ENCODE measurements around the gene TTC28.
A peak's percentile ranks its signal among the peaks of the same experiment; 100 is the strongest.
"Not testable (repeated sequence)": the region's sequence is repeated elsewhere in the genome, so short reads cannot be mapped to it uniquely, and the experiment has no call there.

The TTC28 gene

GRCh38 chr22:28679611-28680287, at the start of gene TTC28:
Gene TTC28 (minus strand): TSS chr22:28679840. CDS start chr22:28679723, 117 bp downstream.
- peak; percentile 45 for DNase-seq (ENCODE audit: low read depth)

DNA sequence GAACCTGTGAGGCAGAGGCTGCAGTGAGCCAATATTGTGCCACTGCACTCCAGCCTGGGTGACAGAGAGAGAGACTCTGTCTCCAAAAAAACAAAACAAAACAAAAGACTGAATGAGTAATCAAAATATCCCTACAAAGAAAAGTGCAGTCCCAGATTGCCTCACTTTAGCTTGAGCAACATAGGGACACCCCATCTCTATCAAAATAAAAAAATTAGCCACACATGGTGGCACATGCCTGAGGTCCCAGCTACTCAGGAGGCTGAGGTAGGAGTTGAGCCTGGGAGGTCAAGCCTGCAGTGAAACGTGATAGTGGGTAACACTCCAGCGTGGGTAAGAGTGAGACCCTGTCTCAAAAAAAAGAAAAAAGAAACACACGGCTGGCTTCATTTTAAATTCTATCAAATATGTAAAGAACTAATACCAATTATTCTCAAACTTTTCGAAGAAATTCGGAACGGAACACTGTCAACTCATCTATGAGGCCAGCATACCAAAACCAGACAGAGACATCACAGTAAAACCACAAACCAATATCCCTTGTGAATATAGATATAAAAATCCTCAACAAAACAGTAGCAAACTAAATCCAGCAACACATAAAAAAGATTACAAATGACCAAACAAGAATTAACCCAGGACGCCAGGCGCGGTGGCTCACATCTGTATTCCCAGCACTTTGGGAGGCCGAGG, 49.1 kb upstream of the TTC28 start:
- peak; percentile 29 for DNase-seq (ENCODE audit: low read depth)

DNA sequence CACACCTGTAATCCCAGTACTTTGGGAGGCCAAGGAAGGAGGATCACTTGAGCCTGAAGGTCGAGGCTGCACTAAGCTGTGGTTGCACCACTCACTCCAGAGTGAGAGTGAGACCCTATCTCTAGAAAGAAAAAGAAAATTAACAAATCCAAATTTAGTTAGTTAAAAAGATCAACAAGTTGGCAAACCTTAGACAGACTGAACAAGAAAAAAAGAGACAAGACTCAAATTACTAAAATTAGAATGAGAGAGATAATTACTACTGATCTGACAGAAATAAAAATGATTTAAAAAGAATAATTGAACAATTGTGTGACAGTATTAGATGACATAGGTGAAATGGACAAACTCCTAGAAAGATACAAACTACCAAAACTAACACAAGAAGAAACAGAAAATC, 48.4 kb upstream of the TTC28 start:
- DNase-seq (ENCODE audit: low read depth) = no peak

DNA sequence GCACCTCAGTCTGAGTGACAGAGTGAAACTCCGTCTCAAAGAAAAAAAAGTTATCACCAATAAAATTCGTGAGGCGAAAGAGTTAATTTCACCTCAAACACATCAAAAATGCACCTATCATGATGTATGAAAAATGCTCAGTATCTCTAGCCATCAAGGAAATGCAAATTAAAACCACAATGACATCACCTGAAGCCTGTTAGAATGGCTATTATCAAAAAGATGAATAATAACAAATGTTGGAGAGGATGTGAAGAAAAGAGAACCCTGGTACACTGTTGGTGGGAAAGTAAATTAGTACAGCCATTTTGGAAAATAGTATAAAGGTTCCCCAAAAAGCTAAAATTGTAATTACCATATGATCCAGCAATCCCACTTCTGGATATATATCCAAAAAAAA, 38.4 kb upstream of the TTC28 start:
- DNase-seq (ENCODE audit: low read depth) = no peak

DNA sequence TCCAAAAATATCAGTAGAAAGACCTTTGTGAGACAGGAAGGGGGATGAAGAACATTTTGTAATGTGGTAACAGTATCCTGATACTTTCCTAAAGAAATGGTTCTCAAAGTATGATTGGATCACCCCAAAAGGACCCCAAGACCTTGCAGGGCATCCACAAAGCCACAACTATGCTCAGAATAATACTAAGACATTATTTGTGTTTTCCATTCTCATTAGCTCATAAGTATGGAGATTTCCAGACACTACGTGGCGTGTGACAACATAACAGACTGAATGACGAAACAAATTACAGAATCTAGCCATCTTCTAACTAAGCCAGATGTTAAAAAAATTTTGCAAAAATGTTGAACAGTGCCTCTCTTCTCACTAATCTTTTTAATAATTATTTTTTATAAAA, 37.0 kb upstream of the TTC28 start:
- peak; percentile 30 for DNase-seq (ENCODE audit: low read depth)

DNA sequence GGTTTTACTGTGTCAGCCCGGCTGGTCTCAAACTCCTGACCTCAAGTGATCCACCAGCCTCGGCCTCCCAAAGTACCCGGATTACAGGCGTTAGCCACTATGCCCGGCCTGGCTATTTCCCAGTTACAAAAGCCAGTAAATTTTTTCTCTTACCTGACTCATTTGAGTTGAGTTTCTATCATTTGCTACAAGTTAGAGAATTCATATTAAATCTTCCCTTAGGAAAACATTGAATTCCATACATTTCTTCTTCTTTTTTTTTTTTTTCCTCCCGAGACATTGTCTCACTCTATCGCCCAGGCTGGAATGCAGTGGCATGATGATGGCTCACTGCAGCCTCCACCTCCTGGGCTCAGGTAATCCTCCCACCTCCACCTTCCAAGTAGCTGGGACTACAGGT, 36.0 kb upstream of the TTC28 start:
- no peak for DNase-seq (ENCODE audit: low read depth)

GRCh38 chr22:28714043-28714628, 34.5 kb upstream of the TTC28 start:
- DNase-seq (ENCODE audit: low read depth) = no peak

DNA sequence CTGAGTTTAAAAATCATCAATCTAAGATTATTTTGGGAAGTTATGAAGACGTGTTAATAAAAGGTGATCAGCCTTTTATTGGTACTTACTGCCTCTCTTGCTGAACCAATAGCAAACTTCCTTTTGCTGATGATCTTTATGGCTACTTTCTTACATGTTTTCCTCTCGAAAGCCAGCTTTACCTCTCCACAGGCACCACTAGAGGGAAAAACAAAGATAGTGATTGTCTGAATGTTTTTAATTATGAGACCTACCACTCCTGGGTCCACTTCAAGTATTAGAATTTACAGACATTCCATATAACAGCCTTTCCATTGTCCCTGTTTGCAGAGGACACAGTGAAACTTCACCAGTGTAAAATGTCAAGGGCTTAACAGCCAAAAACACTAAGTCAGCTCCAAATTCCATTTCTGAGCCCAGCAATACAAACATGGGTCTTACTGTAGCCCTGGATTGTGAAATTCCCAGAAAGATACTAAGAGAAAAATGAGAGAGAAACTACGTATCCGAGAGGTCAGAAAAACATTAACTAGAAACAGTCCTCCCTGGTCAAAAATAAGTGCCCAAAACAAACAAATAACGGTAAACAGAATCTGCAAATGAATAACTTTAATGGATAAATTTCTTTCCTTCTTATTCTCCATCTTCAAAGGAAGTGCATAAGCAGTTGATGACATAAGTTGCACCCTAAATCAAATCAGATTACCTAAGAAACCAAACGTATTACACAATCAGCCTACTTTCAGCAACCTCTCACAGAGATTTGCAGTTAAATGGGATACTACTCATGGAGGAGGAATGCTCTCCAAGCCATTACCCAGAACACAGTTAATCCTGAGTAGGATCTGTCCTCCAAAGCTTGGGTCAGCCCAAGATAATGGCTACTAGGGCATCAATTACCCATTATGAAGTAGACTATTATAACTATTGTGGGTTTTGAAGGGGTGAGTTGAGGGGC, 32.5 kb upstream of the TTC28 start:
- DNase-seq (ENCODE audit: low read depth) = peak; percentile 95

GRCh38 chr22:28711341-28711740, 31.7 kb upstream of the TTC28 start:
- no peak for DNase-seq (ENCODE audit: low read depth)

DNA sequence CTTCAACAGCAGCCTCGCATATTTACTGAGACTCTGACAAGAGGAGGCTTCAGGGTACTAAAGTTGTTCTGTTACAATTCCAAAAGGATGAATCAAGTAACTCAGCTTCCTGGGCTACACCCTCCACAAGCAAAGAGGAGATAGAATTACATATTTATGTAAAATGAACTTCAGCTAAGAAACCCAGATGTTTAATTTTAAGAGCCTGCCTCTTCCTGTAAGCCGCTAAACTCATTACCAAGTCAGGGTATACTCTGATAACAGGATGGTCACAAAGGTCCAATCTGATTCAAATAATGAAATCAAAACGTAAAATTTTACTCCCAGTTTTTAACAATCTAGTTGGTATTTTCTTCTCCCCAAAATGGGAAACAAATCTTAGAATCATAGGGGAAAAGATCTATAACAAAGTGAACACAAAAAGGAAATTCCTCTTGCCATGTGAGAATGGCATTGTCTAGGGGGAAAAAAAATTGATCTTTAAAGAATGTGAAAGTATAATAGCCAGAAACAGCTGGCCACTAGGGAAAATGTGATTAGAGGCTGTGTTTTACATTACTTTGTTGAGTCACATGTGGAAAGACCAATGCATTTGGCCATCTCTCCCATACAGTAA, 31.0 kb upstream of the TTC28 start:
- DNase-seq (ENCODE audit: low read depth) = peak; percentile 74

DNA sequence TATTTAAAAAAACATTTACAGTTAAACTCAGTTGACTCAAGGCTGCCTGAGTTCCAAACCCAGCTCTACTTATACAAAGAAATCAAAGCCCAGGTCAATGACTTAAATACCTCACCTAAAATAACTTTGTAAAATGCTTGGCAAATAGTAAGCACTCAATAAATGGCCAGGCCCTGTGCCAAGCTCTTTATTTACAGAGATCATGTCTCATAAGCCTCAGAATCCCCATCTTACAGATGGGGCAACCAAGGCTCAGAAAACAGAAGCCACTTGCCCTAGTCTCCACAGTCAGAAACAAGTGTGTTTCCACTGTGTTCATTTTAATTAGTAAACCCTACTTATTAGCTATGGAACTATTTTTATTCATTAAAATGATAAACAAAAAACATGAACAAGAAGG, 30.5 kb upstream of the TTC28 start:
- DNase-seq (ENCODE audit: low read depth) = no peak

- DNase-seq (ENCODE audit: low read depth) = no peak
Measured at GRCh38 chr22:28706845-28707244, 27.2 kb upstream of the TTC28 start.

DNA sequence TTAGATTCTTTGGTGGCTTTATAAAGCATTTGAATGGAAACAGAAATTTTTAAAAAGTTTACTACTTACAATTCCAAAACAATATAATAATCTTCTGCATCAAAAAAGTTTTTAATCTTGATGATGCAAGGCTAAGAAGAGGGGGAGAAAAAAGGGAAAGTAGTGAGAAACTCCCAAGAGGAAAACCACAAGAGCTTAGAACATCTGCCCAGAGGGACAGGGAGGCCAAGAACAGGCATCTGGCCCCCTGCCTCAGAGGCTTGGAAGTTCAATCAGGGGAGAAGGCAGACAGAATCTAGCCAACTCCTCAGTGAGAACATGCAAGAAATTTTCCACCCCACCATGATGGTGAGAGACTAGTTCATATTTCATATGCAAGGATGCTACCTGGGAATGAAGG, 23.8 kb upstream of the TTC28 start:
- DNase-seq (ENCODE audit: low read depth) = no peak

DNA sequence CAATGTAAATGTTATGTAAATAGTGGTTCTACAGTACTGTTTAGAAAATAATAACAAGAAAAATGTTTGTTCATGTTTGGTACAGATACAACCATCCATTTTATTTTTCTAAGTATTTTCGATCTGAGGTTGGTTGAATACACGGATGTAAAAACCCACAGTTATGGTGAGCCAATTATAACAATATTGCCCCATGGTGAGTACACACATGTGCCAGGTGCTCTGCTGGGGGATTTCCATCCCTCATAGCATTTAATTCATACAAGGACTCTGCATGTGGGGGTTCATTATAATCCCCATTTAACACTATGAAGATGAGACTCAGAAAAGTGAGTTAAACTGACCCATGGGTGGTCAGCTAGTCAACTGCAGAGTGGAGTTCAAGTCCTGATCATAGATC, 23.3 kb upstream of the TTC28 start:
- no peak for DNase-seq (ENCODE audit: low read depth)

DNA sequence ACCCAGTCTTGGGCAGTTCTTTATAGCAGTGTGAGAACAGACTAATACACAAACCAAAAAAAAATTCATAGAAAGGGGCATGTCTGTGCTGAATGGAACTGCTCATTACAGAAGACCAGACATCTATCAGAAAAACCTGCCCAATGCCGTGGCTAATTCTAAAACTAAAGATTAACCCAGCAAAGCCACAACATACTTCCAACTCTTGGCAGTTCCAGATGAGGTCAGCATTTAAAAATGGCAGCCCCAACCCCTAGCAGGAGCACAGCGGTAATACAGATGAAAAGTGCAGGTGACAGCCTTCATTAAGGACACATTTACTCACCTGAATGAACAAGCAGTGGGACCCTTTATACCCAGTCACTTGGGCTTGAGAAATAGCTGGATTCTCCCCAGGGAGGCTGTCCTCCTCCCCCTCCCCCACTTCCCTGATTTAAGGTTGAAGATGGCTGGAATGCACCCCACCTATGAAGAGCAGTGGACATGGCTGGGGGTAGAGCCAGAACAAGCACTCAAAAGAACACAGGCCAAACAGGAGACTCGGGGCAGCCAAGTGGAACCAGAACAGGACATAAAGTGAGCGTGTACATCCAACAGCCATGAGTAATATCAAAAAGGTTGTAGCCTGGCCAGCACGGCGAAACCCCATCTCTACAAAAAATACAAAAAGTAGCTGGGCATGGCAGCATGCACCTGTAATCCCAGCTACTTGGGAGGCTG, 13.6 kb upstream of the TTC28 start:
- not testable (repeated sequence) for DNase-seq (ENCODE audit: low read depth)

DNA sequence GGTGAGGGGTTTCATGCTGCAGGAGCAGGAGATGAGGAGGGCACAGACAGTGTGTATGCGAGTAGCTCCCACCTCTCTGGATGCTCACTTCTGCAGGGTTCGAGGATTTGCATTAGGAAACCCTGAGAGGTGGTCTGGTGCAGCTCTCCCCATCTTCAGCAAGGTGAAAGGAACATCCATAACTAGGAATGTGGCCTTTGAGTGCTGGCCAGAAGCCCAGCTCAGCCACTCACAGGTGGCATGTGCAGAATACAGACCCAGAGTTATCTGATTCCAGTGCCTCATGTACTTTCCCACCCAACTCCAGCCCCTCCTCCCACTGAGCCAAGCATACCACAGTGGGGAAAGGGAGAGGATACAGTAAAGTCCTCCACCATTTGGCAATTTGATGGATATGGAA, 10.2 kb upstream of the TTC28 start:
- not testable (repeated sequence) for DNase-seq (ENCODE audit: low read depth)

GRCh38 chr22:28682966-28683365, 3.3 kb upstream of the TTC28 start:
- DNase-seq (ENCODE audit: low read depth) = not testable (repeated sequence)

GRCh38 chr22:28680813-28681490, 1.3 kb upstream of the TTC28 start:
- not testable (repeated sequence) for DNase-seq (ENCODE audit: low read depth)

DNA sequence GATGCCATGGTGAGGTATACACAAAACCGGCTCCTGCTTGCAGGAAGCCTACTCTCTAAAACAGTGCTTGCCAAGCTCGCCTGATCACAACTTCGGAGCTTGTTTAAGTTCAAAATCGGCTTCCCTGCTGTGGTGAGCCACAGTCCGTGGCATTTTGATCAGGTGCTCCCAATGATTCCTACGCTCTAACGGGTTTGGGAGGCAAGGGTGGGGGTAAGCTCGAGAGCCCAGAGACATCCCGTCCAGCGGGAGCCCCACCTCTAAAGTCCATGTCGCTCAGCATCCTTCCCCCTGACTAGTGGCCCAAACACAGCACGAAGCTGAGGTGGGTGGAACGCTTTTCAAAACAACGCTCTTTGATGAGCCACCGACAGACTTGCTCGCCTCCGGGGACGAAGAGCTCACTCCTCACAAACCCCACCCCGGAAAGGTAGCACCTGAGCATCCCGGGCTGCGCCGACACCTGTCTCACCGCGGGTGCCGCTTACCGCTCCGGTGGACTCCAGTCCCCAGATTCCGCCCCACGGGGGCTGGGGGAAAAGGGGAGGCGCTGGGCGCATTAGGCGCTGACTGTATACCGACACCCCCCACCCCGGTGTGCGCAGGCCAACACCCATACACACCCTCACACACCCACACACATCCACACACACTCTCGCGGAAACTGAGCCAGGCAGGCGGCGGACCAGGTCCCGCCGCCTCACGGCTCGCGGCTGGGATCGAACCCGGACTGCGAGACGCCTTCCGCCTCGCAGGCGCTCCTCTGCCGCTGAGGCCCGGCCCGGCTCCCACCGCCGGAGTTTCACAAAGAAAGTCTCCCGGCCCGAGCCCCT, 646 bp downstream of the TTC28 start:
- not testable (repeated sequence) for DNase-seq (ENCODE audit: low read depth)

GRCh38 chr22:28678170-28678569, 1.5 kb downstream of the TTC28 start:
- DNase-seq (ENCODE audit: low read depth) = not testable (repeated sequence)
